WI38 (cell line): ENCODE data around the gene CRTAP.
"Not testable (repeated sequence)": the region's sequence is repeated elsewhere in the genome, so short reads cannot be mapped to it uniquely, and the experiment has no call there.

Experiments
- H3K4me3 ChIP-seq: 2 replicates; pipeline ENCODE4 v1.5.1; 2011; ENCODE audit warnings: low read depth, mild to moderate bottlenecking, control low read depth, low read length
- TF ChIP-seq, protein P1 (sequence below): IDR thresholded peaks from 2 replicates; pipeline ENCODE4 v1.5.1; 2012; ENCODE audit warnings: low read depth, mild to moderate bottlenecking, control low read depth, low read length

Gene CRTAP

DNA sequence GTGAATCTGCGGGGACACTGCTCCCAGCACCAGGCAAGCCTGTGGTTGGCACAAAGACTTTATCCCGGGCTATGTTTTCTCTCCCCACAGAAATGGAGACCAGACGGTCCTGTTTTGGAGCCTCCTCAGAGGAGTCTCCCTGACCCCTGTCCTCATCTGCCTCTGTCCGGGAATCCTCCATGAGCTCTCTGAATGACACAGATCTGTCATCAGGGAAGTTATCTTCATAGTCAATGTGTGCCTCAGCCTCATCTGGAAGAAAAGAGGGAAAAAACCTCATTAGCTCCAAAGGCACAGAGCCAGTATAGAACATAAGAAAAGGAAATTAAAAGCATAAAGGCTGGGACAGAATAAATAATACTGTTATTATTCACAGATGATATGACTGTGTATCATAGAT lies 40.0 kb downstream of the CRTAP start:
- H3K4me3 ChIP-seq = no peak overlapping the region
- TF ChIP-seq, protein P1, sequence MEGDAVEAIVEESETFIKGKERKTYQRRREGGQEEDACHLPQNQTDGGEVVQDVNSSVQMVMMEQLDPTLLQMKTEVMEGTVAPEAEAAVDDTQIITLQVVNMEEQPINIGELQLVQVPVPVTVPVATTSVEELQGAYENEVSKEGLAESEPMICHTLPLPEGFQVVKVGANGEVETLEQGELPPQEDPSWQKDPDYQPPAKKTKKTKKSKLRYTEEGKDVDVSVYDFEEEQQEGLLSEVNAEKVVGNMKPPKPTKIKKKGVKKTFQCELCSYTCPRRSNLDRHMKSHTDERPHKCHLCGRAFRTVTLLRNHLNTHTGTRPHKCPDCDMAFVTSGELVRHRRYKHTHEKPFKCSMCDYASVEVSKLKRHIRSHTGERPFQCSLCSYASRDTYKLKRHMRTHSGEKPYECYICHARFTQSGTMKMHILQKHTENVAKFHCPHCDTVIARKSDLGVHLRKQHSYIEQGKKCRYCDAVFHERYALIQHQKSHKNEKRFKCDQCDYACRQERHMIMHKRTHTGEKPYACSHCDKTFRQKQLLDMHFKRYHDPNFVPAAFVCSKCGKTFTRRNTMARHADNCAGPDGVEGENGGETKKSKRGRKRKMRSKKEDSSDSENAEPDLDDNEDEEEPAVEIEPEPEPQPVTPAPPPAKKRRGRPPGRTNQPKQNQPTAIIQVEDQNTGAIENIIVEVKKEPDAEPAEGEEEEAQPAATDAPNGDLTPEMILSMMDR = no peak

DNA sequence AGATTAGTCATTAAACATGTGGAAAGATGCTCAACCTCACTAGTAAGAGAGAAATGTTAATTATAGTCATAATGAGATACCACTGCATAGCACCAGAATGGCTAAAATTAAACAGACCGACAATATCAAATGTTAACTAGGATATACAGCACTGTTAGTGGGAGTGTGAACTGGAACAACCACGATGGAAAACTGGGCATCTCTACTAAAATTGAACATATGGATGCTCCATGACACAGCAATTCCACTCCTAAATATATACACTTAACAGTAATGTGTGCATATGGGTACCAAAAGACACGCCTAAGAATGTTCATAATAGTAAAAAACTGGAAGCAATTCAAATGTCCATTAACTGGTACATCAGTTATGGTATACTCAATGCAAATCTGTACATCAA lies 41.5 kb downstream of the CRTAP start:
- TF ChIP-seq, protein P1 = no peak
- H3K4me3 ChIP-seq = no peak overlapping the region

DNA sequence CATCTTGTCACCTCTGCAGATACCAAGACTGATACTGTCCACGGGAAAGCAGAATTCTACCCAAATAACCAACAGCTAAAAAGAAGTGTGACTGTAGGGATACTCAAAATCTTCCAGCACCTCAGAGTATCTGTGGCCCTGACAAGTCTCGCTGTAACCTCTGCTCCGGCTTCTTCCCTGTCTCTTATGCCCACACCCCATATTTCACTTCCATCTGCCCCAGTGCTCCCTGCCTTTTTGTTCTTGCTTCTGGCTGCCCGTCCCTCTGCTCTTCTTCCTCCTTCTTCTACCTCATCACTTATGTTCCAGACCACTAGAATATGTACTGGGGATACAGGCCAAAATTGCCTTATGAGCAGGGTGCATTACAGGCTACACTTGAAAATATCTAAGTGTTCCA lies 45.4 kb downstream of the CRTAP start:
- TF ChIP-seq, protein P1 = no peak
- H3K4me3 ChIP-seq = no peak overlapping the region

DNA sequence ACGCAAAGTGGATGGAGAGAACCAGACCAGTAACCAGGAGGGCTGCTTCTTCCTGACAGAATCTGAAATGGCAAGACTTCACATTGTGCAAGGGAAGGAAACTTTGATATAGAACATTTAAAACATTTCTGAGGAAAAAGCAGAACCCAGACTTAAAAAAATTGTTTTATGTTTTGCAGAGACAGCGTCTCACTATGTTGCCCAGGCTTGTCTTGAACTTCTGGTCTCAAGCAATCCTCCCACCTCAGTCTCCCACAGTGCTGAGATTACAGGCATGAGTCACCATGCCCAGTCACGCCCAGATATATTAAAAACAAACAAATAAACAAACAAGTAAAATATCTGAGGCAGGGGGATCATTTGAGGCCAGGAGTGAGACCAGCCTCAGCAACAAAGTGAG lies 46.2 kb downstream of the CRTAP start:
- H3K4me3 ChIP-seq = no peak overlapping the region
- TF ChIP-seq, protein P1 = no peak

DNA sequence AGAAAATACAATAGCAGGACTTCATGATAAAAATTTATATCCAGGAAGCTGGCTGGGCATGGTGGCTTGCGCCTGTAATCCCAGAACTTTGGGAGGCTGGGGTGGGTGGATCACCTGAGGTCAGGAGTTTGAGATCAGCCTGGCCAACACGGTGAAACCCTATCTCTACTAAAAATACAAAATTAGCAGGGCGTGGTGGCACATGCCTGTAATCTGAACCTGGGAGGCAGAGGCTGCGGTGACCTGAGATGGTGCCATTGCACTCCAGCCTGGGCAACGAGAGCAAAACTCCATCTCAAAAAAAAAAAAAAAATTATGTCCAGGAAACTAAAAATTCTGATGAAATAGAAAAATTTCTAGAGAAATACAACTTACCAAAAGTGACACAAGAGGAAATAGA lies 48.8 kb downstream of the CRTAP start:
- not testable (repeated sequence) for H3K4me3 ChIP-seq

DNA sequence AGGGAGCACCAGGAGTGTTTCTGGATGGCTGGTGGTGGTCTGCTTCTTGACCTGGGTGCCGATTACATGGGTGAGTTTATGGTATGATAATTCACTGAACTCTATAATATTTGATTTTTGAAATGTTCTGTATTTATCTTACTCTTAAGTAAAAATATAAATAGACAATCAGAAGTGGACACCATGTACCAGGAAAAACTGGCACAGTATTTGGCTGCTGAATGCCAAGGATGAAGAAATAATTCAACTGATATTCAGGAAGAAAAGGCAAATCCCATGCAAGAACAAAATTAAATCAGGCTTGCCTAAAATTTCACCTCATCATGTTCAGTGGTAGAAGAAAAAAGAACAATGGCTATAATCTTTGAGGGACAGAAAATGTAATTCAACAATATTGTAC lies 51.6 kb downstream of the CRTAP start:
- TF ChIP-seq, protein P1 = no peak

DNA sequence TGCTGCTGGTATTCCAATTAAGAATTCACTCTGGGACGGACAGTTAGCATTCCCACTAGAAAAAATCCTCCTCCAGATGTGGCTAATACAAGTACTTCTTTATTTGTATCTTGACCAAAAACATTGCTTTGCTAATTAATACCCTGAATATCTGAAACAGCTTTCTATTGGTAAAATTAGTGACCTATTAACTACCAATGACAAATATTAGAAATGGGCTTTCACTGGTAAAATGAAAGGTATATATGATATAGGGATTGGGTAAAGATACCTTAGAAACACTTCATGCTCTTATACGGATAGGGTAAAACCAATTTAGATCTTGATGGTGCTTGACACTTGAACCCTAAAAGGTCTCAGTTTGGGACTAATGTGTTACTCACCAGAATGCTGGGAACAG lies 52.3 kb downstream of the CRTAP start:
- TF ChIP-seq, protein P1 = no peak
- no peak overlapping the region for H3K4me3 ChIP-seq

More for the DNA sequence above, 51.6 kb downstream of the CRTAP start:
- no peak overlapping the region for H3K4me3 ChIP-seq

DNA sequence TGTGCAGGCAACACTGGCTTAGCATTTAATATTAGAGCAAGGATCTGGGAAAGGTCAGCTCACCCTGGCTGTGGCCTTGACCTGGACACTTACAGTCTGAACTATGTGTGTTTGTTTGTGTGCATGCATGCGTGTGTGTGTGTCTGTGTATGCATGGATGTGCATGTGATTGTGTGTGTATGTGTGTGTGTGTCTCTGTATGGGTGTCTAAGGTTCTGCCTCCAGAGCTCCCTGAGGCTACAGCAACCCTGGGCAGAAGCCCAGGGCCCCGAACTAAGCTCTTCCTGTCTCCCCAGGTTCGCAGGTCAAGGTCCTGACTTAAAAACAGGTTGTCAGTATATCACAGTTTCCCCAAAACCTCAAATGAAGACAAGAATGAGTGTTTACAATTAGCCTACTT lies 53.5 kb downstream of the CRTAP start:
- TF ChIP-seq, protein P1 = no peak
- H3K4me3 ChIP-seq = no peak overlapping the region
